ENCODE measurements around the gene POLR3H.

Gene POLR3H

GRCh38 chr22:41491374-41492100 is 52.7 kb downstream of the POLR3H start:
- no peak for DNase-seq (ENCODE audit: low read depth, low spot score)

GRCh38 chr22:41488596-41489385 is 55.5 kb downstream of the POLR3H start:
- no peak for DNase-seq (ENCODE audit: low read depth, low spot score)
- H3K27ac ChIP-seq, result no peak overlapping the region

More at GRCh38 chr22:41491374-41492100, 52.7 kb downstream of the POLR3H start:
- no peak overlapping the region for H3K27ac ChIP-seq

- no peak overlapping the region for H3K27ac ChIP-seq
- no peak for DNase-seq (ENCODE audit: low read depth, low spot score)
These were observed 56.2 kb downstream of the POLR3H start for GRCh38 chr22:41488076-41488475.

- no peak for DNase-seq (ENCODE audit: low read depth, low spot score)
- no peak overlapping the region for H3K27ac ChIP-seq
These were observed 57.0 kb downstream of the POLR3H start for GRCh38 chr22:41487037-41487935.

GRCh38 chr22:41485033-41485432 is 59.2 kb downstream of the POLR3H start:
- no peak for DNase-seq (ENCODE audit: low read depth, low spot score)
- H3K27ac ChIP-seq, result no peak overlapping the region

- DNase-seq (ENCODE audit: low read depth, low spot score), result no peak
- H3K27ac ChIP-seq, result no peak overlapping the region
These were observed 61.8 kb downstream of the POLR3H start for GRCh38 chr22:41482319-41482935.

- no peak for DNase-seq (ENCODE audit: low read depth, low spot score)
- no peak overlapping the region for H3K27ac ChIP-seq
These were observed 62.3 kb downstream of the POLR3H start for GRCh38 chr22:41481925-41482318.

GRCh38 chr22:41481131-41481830 is 63.0 kb downstream of the POLR3H start:
- H3K27ac ChIP-seq, result no peak overlapping the region
- no peak for DNase-seq (ENCODE audit: low read depth, low spot score)

GRCh38 chr22:41480397-41480735 is 63.9 kb downstream of the POLR3H start:
- no peak overlapping the region for H3K27ac ChIP-seq
- no peak for DNase-seq (ENCODE audit: low read depth, low spot score)

- no peak overlapping the region for H3K27ac ChIP-seq
These were observed 64.4 kb downstream of the POLR3H start for GRCh38 chr22:41479671-41480396.

GRCh38 chr22:41478891-41479521 is 65.3 kb downstream of the POLR3H start:
- H3K27ac ChIP-seq, result no peak overlapping the region

More at GRCh38 chr22:41479671-41480396, 64.4 kb downstream of the POLR3H start:
- no peak for DNase-seq (ENCODE audit: low read depth, low spot score)

GRCh38 chr22:41478473-41478872 is 65.8 kb downstream of the POLR3H start:
- no peak overlapping the region for H3K27ac ChIP-seq
- no peak for DNase-seq (ENCODE audit: low read depth, low spot score)

More at GRCh38 chr22:41478891-41479521, 65.3 kb downstream of the POLR3H start:
- no peak for DNase-seq (ENCODE audit: low read depth, low spot score)
